HepG2 (cell line): ENCODE measurements around the gene LRRC45. TPM values are rescaled to one million over a fixed set of nuclear protein-coding genes. Genes with fewer than 3 reads are reported as not detected.

Experiments used
- CCAR2 ChIP-seq: fragments of 200-400 bp; formaldehyde crosslinking; optimal IDR thresholded peaks from 2 replicates; pipeline ENCODE3; 2018; ENCODE audit warnings: low read depth, mild to moderate bottlenecking, low read length, moderate library complexity
- GLI4 ChIP-seq: sonication (generic); formaldehyde crosslinking; IDR thresholded peaks from 2 replicates; pipeline ENCODE4 v1.5.1; 2020; ENCODE audit warnings: missing genetic modification reagents, mild to moderate bottlenecking, moderate library complexity, borderline replicate concordance
- HMG20A ChIP-seq: IDR thresholded peaks from 2 replicates; pipeline ENCODE4 v1.6.1; 2016; ENCODE audit warnings: borderline replicate concordance
- HNRNPLL ChIP-seq: fragments of 200-400 bp; formaldehyde crosslinking; IDR thresholded peaks from 2 replicates; pipeline ENCODE4 v1.6.1; 2017; ENCODE audit warnings: mild to moderate bottlenecking, low read depth, low read length; ENCODE audit not compliant: poor library complexity, severe bottlenecking
- JARID2 ChIP-seq: sonication (generic); formaldehyde crosslinking; IDR thresholded peaks from 2 replicates; pipeline ENCODE4 v1.8.1; 2023; ENCODE audit warnings: missing genetic modification reagents, inconsistent platforms; ENCODE audit not compliant: insufficient replicate concordance
- KDM1A ChIP-seq: IDR thresholded peaks from 2 replicates; pipeline ENCODE4 v1.6.1; 2016; ENCODE audit warnings: missing compliant biosample characterization
- MAFG ChIP-seq: sonication (generic); formaldehyde crosslinking; IDR thresholded peaks from 2 replicates; pipeline ENCODE4 v1.5.1; 2020; ENCODE audit warnings: mild to moderate bottlenecking, missing genetic modification reagents
- MAFK ChIP-seq, 2 experiments: IDR thresholded peaks in 1 of 2; conservative IDR thresholded peaks in 1 of 2; 2 replicates each; pipeline ENCODE4 v1.6.1; 2011; ENCODE audit warnings: improper control_type of control experiment in 2 of 2, low read length in 2 of 2
- PHB2 ChIP-seq: fragments of 450-650 bp; IDR thresholded peaks from 2 replicates; pipeline ENCODE4 v1.6.1; 2018; ENCODE audit not compliant: partially characterized antibody
- POGZ ChIP-seq: sonication (generic); formaldehyde crosslinking; IDR thresholded peaks from 2 replicates; pipeline ENCODE4 v1.4.0; 2020; ENCODE audit warnings: mild to moderate bottlenecking, missing genetic modification reagents
- SMAD1 ChIP-seq: sonication (generic); formaldehyde crosslinking; IDR thresholded peaks from 2 replicates; pipeline ENCODE4 v1.4.0; 2020; ENCODE audit warnings: missing genetic modification reagents, low read depth, mild to moderate bottlenecking, borderline replicate concordance
- SRSF1 ChIP-seq: fragments of 200-400 bp; formaldehyde crosslinking; optimal IDR thresholded peaks from 2 replicates; pipeline ENCODE3; 2017; ENCODE audit warnings: mild to moderate bottlenecking, low read depth, low read length, moderate library complexity
- ZBTB3 ChIP-seq: sonication (generic); formaldehyde crosslinking; IDR thresholded peaks from 2 replicates; pipeline ENCODE4 v1.4.0; 2020; ENCODE audit warnings: low read depth, mild to moderate bottlenecking, moderate library complexity, missing genetic modification reagents, borderline replicate concordance
- ZEB1 ChIP-seq: IDR thresholded peaks from 2 replicates; pipeline ENCODE4 v1.6.1; 2012; ENCODE audit warnings: mild to moderate bottlenecking, low read depth, inconsistent platforms; ENCODE audit not compliant: insufficient replicate concordance
- ZMYM3 ChIP-seq: sonication (generic); formaldehyde crosslinking; IDR thresholded peaks from 2 replicates; pipeline ENCODE4 v1.5.1; 2020; ENCODE audit warnings: mild to moderate bottlenecking, missing genetic modification reagents
- ZNF20 ChIP-seq: sonication (generic); formaldehyde crosslinking; IDR thresholded peaks from 2 replicates; pipeline ENCODE4 v1.4.0; 2020; ENCODE audit warnings: mild to moderate bottlenecking, moderate library complexity, missing genetic modification reagents
- ZNF235 ChIP-seq: sonication (generic); formaldehyde crosslinking; IDR thresholded peaks from 2 replicates; pipeline ENCODE4 v1.8.1; 2023; ENCODE audit warnings: mild to moderate bottlenecking, missing genetic modification reagents, borderline replicate concordance
- ZNF432 ChIP-seq: sonication (generic); formaldehyde crosslinking; IDR thresholded peaks from 2 replicates; pipeline ENCODE4 v1.5.0; 2020; ENCODE audit warnings: missing genetic modification reagents, mild to moderate bottlenecking, borderline replicate concordance
- ZNF562 ChIP-seq: sonication (generic); formaldehyde crosslinking; IDR thresholded peaks from 2 replicates; pipeline ENCODE4 v1.8.0; 2022; ENCODE audit warnings: missing genetic modification reagents, borderline replicate concordance
- ZNF772 ChIP-seq: sonication (generic); formaldehyde crosslinking; IDR thresholded peaks from 2 replicates; pipeline ENCODE4 v1.5.0; 2020; ENCODE audit warnings: mild to moderate bottlenecking, missing genetic modification reagents
- ZSCAN12 ChIP-seq: sonication (generic); formaldehyde crosslinking; IDR thresholded peaks from 2 replicates; pipeline ENCODE4 v1.9.0; 2021; ENCODE audit warnings: mild to moderate bottlenecking, missing genetic modification reagents
- ZSCAN9 ChIP-seq: IDR thresholded peaks from 2 replicates; pipeline ENCODE4 v1.6.1; 2016; ENCODE audit warnings: borderline replicate concordance
- polyA plus RNA-seq, 8 experiments: library from polyadenylated mRNA; depleted of rRNA in 3 of 8; stranded (reverse) in 7 of 8; unstranded in 1 of 8; fragments of >200 nt; fragmentation: Illumina TruSeq in 4 of 8; extraction: Trizol in 4 of 8; gene quantifications; 2 replicates each; pipeline versions ENCODE4 v1.2.1 to v1.2.3, GENCODE V29; 2011 to 2016; ENCODE audit warnings: low read depth in 4 of 8, missing spikeins in 1 of 8, mixed read lengths in 1 of 8; ENCODE audit not compliant: insufficient read depth in 1 of 8
- total RNA-seq, 5 experiments: library from RNA; depleted of rRNA; stranded (reverse); fragments of >200 nt; fragmentation: Illumina TruSeq; extraction: Trizol; gene quantifications; 2 replicates each; pipeline ENCODE4 v1.2.3, GENCODE V29; 2016; ENCODE audit warnings: low read depth in 1 of 5
- TF ChIP-seq, protein P1 (sequence below): sonication (generic); formaldehyde crosslinking; IDR thresholded peaks from 2 replicates; pipeline ENCODE4 v1.5.0; 2020; ENCODE audit warnings: missing genetic modification reagents, mild to moderate bottlenecking, borderline replicate concordance
- TF ChIP-seq, protein P2 (sequence below): sonication (generic); formaldehyde crosslinking; IDR thresholded peaks from 2 replicates; pipeline ENCODE4 v1.4.0; 2020; ENCODE audit warnings: missing genetic modification reagents
- TF ChIP-seq, protein P3 (sequence below): conservative IDR thresholded peaks from 2 replicates; pipeline ENCODE4 v1.6.1; 2018; ENCODE audit warnings: missing genetic modification reagents
- TF ChIP-seq, protein P4 (sequence below): sonication (generic); formaldehyde crosslinking; IDR thresholded peaks from 2 replicates; pipeline ENCODE4 v1.4.0; 2020; ENCODE audit warnings: missing genetic modification reagents

LRRC45 gene
- total and polyA plus RNA-seq, 2 of the 13 experiments (the other 11 are each of a cell fraction or from before 2014, with no cell fraction given) = 11.6 to 48.1 TPM

DNA sequence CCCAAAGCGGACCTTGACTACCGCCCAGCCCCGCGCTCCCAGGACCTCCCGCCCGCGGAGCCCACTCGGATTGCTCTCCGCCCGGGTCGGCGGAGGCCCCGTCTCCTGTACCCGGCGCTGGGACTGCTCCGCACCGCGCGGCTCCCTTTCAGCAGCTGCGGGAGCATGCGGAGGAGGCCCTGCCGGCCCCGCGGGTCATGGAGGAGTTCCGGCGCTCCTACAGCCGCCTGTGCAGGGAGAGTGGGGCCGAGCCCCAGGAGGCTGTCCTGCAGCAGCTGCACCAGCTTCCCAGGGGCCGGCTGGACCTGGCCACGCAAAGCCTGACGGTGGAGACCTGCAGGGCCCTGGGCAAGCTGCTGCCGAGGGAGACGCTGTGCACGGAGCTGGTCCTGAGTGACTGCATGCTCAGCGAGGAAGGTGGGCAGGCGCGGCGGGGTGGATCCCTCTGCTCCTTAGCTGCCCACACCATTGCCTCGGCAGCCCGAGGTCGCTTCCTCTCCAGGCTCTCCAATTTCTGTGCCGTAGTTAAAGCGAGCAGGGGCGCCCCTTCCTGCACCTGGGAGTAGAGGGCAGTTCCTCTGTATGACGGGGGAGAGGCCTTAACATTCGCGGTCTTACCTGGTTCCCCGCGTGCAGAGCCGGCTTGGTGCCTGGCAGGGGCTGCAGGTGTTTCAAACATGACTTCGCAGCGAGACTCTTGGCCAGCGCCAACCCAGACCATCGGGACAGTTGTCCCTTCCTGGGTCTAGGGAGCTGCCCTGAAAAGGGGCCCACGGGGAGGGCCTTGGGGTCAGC, 539 bp downstream of the LRRC45 start (continued):
- no peak; the same call in 1 of the 2 replicates for TF ChIP-seq ZBTB3 (CRISPR knock-in tag)
- no peak for TF ChIP-seq ZNF562 (CRISPR knock-in tag)
- no peak for TF ChIP-seq HNRNPLL
- TF ChIP-seq, protein P1, sequence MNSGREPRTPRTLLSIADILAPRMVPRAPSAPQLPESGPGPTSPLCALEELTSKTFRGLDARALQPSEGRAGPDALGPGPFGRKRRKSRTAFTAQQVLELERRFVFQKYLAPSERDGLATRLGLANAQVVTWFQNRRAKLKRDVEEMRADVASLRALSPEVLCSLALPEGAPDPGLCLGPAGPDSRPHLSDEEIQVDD (CRISPR knock-in tag) = no peak
- TF ChIP-seq, protein P2, sequence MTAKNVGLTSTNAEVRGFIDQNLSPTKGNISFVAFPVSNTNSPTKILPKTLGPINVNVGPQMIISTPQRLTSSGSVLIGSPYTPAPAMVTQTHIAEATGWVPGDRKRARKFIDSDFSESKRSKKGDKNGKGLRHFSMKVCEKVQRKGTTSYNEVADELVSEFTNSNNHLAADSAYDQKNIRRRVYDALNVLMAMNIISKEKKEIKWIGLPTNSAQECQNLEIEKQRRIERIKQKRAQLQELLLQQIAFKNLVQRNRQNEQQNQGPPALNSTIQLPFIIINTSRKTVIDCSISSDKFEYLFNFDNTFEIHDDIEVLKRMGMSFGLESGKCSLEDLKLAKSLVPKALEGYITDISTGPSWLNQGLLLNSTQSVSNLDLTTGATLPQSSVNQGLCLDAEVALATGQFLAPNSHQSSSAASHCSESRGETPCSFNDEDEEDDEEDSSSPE (CRISPR knock-in tag) = no peak
- TF ChIP-seq GLI4 = 0 out of 2 replicates have a peak, but pooled peaks have one; percentile 36
- TF ChIP-seq, protein P3, sequence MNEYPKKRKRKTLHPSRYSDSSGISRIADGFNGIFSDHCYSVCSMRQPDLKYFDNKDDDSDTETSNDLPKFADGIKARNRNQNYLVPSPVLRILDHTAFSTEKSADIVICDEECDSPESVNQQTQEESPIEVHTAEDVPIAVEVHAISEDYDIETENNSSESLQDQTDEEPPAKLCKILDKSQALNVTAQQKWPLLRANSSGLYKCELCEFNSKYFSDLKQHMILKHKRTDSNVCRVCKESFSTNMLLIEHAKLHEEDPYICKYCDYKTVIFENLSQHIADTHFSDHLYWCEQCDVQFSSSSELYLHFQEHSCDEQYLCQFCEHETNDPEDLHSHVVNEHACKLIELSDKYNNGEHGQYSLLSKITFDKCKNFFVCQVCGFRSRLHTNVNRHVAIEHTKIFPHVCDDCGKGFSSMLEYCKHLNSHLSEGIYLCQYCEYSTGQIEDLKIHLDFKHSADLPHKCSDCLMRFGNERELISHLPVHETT = no peak; the same call in 1 of the 2 replicates
- no peak for TF ChIP-seq POGZ (CRISPR knock-in tag)
- TF ChIP-seq MAFK (conservative IDR thresholded peaks at IDR 0.05 in 1 of 2, IDR thresholded peaks at IDR 0.05 in 1 of 2; ENCODE audit: low read length in 2 of 2) = no peak
- peak; percentile 62 for TF ChIP-seq SRSF1
- TF ChIP-seq ZNF432 (CRISPR knock-in tag) = no peak
- TF ChIP-seq MAFG (CRISPR knock-in tag) = no peak
- TF ChIP-seq ZSCAN12 (CRISPR knock-in tag) = no peak
- TF ChIP-seq KDM1A (CRISPR knock-in tag) = no peak
- no peak for TF ChIP-seq HMG20A (CRISPR knock-in tag)
- TF ChIP-seq ZSCAN9 = no peak
- peak; percentile 62; the same call in 1 of the 2 replicates for TF ChIP-seq ZNF772
- TF ChIP-seq ZNF20 = no peak
- TF ChIP-seq JARID2 = peak; percentile 21
- no peak for TF ChIP-seq ZMYM3 (CRISPR knock-in tag)
- 0 out of 2 replicates have a peak, but pooled peaks have one; percentile 4 for TF ChIP-seq SMAD1
- TF ChIP-seq ZEB1 = no peak
- no peak for TF ChIP-seq PHB2
- TF ChIP-seq, protein P4, sequence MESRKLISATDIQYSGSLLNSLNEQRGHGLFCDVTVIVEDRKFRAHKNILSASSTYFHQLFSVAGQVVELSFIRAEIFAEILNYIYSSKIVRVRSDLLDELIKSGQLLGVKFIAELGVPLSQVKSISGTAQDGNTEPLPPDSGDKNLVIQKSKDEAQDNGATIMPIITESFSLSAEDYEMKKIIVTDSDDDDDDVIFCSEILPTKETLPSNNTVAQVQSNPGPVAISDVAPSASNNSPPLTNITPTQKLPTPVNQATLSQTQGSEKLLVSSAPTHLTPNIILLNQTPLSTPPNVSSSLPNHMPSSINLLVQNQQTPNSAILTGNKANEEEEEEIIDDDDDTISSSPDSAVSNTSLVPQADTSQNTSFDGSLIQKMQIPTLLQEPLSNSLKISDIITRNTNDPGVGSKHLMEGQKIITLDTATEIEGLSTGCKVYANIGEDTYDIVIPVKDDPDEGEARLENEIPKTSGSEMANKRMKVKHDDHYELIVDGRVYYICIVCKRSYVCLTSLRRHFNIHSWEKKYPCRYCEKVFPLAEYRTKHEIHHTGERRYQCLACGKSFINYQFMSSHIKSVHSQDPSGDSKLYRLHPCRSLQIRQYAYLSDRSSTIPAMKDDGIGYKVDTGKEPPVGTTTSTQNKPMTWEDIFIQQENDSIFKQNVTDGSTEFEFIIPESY (CRISPR knock-in tag) = no peak
- TF ChIP-seq ZNF235 = 0 out of 2 replicates have a peak, but pooled peaks have one; percentile 83
- TF ChIP-seq CCAR2 = no peak
